WTC11 (cell line): ENCODE measurements around the gene MT1B. TPM values are rescaled to one million over a fixed set of nuclear protein-coding genes. Genes with fewer than 3 reads are reported as not detected.

ENCODE experiments used
- ATAC-seq: fragments of 200-7000 bp; cut with Tn5 transposase; 2 replicates; pipeline ENCODE4 v1.10.0; 2021; ENCODE audit warnings: mild to moderate bottlenecking, moderate library complexity
- CTCF ChIA-PET: fragments of 300-600 bp; sonication (Branson Sonifier 250); formaldehyde crosslinking; loops from one replicate; lab custom pipeline; 2021; ENCODE audit warnings: antibody characterized with exemption; lab: Charles Lee
- POLR2A ChIA-PET: fragments of 350-600 bp; sonication (Branson Sonifier 250); formaldehyde crosslinking; loops from one replicate; lab custom pipeline; 2021; ENCODE audit warnings: antibody characterized with exemption; lab: Charles Lee
- DNase-seq: peaks from one replicate; pipeline ENCODE4 v3.0.0; 2021; ENCODE audit warnings: low spot score
- H3K27ac Mint-ChIP-seq: 2 replicates; pipeline ENCODE4 v1.8.0; 2021; ENCODE audit warnings: mixed read lengths
- H3K27me3 Mint-ChIP-seq: 2 replicates; pipeline ENCODE4 v1.8.0; 2021; ENCODE audit warnings: low read depth, mild to moderate bottlenecking, moderate library complexity, mixed read lengths
- H3K36me3 Mint-ChIP-seq: 2 replicates; pipeline ENCODE4 v1.8.0; 2021; ENCODE audit warnings: mixed read lengths
- H3K4me1 Mint-ChIP-seq: 2 replicates; pipeline ENCODE4 v1.8.0; 2022; ENCODE audit warnings: mixed read lengths
- H3K4me3 Mint-ChIP-seq: 2 replicates; pipeline ENCODE4 v1.8.0; 2021; ENCODE audit warnings: mild to moderate bottlenecking, moderate library complexity, mixed read lengths
- H3K9me3 Mint-ChIP-seq: 2 replicates; pipeline ENCODE4 v1.8.0; 2021; ENCODE audit warnings: mixed read lengths
- AR ChIP-seq: fragments of 250-450 bp; sonication (Bioruptor Pico); IDR thresholded peaks from 2 replicates; pipeline ENCODE4 v1.9.0; 2021; ENCODE audit warnings: mild to moderate bottlenecking
- ARID4B ChIP-seq: sonication (generic); formaldehyde crosslinking; IDR thresholded peaks from 2 replicates; pipeline ENCODE4 v1.8.0; 2023; ENCODE audit warnings: missing genetic modification reagents, mild to moderate bottlenecking, borderline replicate concordance
- ATF2 ChIP-seq: sonication (generic); formaldehyde crosslinking; IDR thresholded peaks from 2 replicates; pipeline ENCODE4 v1.8.1; 2022; ENCODE audit warnings: low read depth, missing genetic modification reagents, borderline replicate concordance
- ATF6 ChIP-seq: sonication (generic); formaldehyde crosslinking; IDR thresholded peaks from 2 replicates; pipeline ENCODE4 v1.8.1; 2023; ENCODE audit warnings: mild to moderate bottlenecking, missing genetic modification reagents
- CBFB ChIP-seq: sonication (generic); formaldehyde crosslinking; IDR thresholded peaks from 2 replicates; pipeline ENCODE4 v1.8.1; 2022; ENCODE audit warnings: mild to moderate bottlenecking, low read depth, missing genetic modification reagents
- CREB1 ChIP-seq: sonication (generic); formaldehyde crosslinking; IDR thresholded peaks from 2 replicates; pipeline ENCODE4 v1.8.0; 2023; ENCODE audit warnings: mild to moderate bottlenecking, missing genetic modification reagents
- EMX1 ChIP-seq: fragments of 250-450 bp; sonication (Bioruptor Pico); IDR thresholded peaks from 2 replicates; pipeline ENCODE4 v1.8.0; 2021; ENCODE audit warnings: mild to moderate bottlenecking
- ETV6 ChIP-seq: sonication (generic); formaldehyde crosslinking; IDR thresholded peaks from 2 replicates; pipeline ENCODE4 v1.8.1; 2022; ENCODE audit warnings: mild to moderate bottlenecking, missing genetic modification reagents
- FOXP1 ChIP-seq: sonication (generic); formaldehyde crosslinking; IDR thresholded peaks from 2 replicates; pipeline ENCODE4 v1.8.0; 2022; ENCODE audit warnings: missing genetic modification reagents, mild to moderate bottlenecking, moderate library complexity, borderline replicate concordance
- FOXP4 ChIP-seq: sonication (generic); formaldehyde crosslinking; IDR thresholded peaks from 2 replicates; pipeline ENCODE4 v1.8.0; 2022; ENCODE audit warnings: mild to moderate bottlenecking, missing genetic modification reagents
- HMGA2 ChIP-seq: fragments of 250-450 bp; sonication (Bioruptor Pico); IDR thresholded peaks from 2 replicates; pipeline ENCODE4 v1.4.0; 2021; ENCODE audit warnings: mild to moderate bottlenecking, moderate library complexity
- IRF2 ChIP-seq: sonication (generic); formaldehyde crosslinking; IDR thresholded peaks from 2 replicates; pipeline ENCODE4 v1.8.0; 2022; ENCODE audit warnings: low read depth, missing genetic modification reagents, borderline replicate concordance
- MAX ChIP-seq: sonication (generic); formaldehyde crosslinking; IDR thresholded peaks from 2 replicates; pipeline ENCODE4 v1.8.0; 2022; ENCODE audit warnings: mild to moderate bottlenecking, missing genetic modification reagents
- PRRX2 ChIP-seq: fragments of 250-450 bp; sonication (Bioruptor Pico); IDR thresholded peaks from 2 replicates; pipeline ENCODE4 v1.8.0; 2021; ENCODE audit warnings: mild to moderate bottlenecking
- STAT6 ChIP-seq: sonication (generic); formaldehyde crosslinking; conservative IDR thresholded peaks from 2 replicates; pipeline ENCODE4 v1.8.1; 2023; ENCODE audit warnings: mild to moderate bottlenecking, low read depth, missing genetic modification reagents, moderate library complexity
- TEAD4 ChIP-seq: sonication (generic); formaldehyde crosslinking; IDR thresholded peaks from 2 replicates; pipeline ENCODE4 v1.8.0; 2022; ENCODE audit warnings: mild to moderate bottlenecking, missing genetic modification reagents
- ZNF232 ChIP-seq: sonication (generic); formaldehyde crosslinking; IDR thresholded peaks from 2 replicates; pipeline ENCODE4 v1.8.0; 2022; ENCODE audit warnings: mild to moderate bottlenecking, missing genetic modification reagents
- ZNF317 ChIP-seq: sonication (generic); formaldehyde crosslinking; IDR thresholded peaks from 2 replicates; pipeline ENCODE4 v1.8.1; 2023; ENCODE audit warnings: low read depth, mild to moderate bottlenecking, moderate library complexity, missing genetic modification reagents, borderline replicate concordance
- total RNA-seq: library from RNA; stranded (reverse); gene quantifications from 3 replicates; pipeline ENCODE4 v1.2.3, GENCODE V29; 2021

MT1B gene
- total RNA-seq, 1 experiment from 2014 or later, result not detected

- CTCF ChIA-PET, result interaction anchor here (1.1 to 1.6 kb wide), 5 partner anchors 9 to 17 kb away, joined by 3 read pairs; partner anchors contain the start of genes MT1G and MT1H
- no peak overlapping the region for H3K4me3 Mint-ChIP-seq
- H3K4me1 Mint-ChIP-seq, result peaks cover 4% of the 10 kb centered on the region
- H3K9me3 Mint-ChIP-seq, result no peaks in the 10 kb centered on the region
- H3K27ac Mint-ChIP-seq, result no peak overlapping the region
- H3K36me3 Mint-ChIP-seq, result no peaks in the 10 kb centered on the region
- DNase-seq, result no peak
- no peak for TF ChIP-seq FOXP1
- no peak for TF ChIP-seq ZNF232 (CRISPR knock-in tag)
- no peak for TF ChIP-seq ZNF317 (CRISPR knock-in tag)
- TF ChIP-seq ATF6, result no peak
- no peak for TF ChIP-seq EMX1 (CRISPR knock-in tag)
- no peak for TF ChIP-seq ETV6 (CRISPR knock-in tag)
- no peak for TF ChIP-seq IRF2
- TF ChIP-seq CBFB (CRISPR knock-in tag), result no peak
- TF ChIP-seq ATF2 (CRISPR knock-in tag), result no peak
- no peak for TF ChIP-seq PRRX2 (CRISPR knock-in tag)
- no peak for TF ChIP-seq FOXP4
- no peak for TF ChIP-seq HMGA2 (CRISPR knock-in tag)
- TF ChIP-seq, all 79 proteins: peak for 0
- POLR2A ChIA-PET, result no interaction called here
- H3K27me3 Mint-ChIP-seq, result peaks cover 87% of the 10 kb centered on the region
- no peak for ATAC-seq
Observed at GRCh38 chr16:56652600-56652999, 914 bp downstream of the MT1B start.

- Mint-ChIP-seq H3K27me3 (peaks cover 85% of the 10 kb centered on the region), H3K4me1 (peaks cover 8% of the 10 kb centered on the region), H3K4me3 (no peak overlapping the region), H3K36me3 (no peaks in the 10 kb centered on the region), H3K27ac (no peak overlapping the region), H3K9me3 (no peaks in the 10 kb centered on the region)
- CTCF ChIA-PET, result interaction anchor here (0.6 to 1.6 kb wide), 8 partner anchors 9 to 49 kb away, joined by 3 to 5 read pairs (median 3); partner anchors contain the start of genes MT1G and MT1H
- no peak for DNase-seq
- ATAC-seq, result no peak
- POLR2A ChIA-PET, result interaction anchor here (0.6 to 1.3 kb wide), 3 partner anchors 27 to 50 kb away, joined by 3 read pairs; partner anchors contain the start of genes MT1E and MT2A
- TF ChIP-seq STAT6 (CRISPR knock-in tag) (no peak), AR (CRISPR knock-in tag) (no peak), CBFB (CRISPR knock-in tag) (no peak), CREB1 (CRISPR knock-in tag) (no peak), TEAD4 (CRISPR knock-in tag) (no peak), HMGA2 (CRISPR knock-in tag) (no peak), ARID4B (CRISPR knock-in tag) (no peak), MAX (CRISPR knock-in tag) (no peak)
Observed at GRCh38 chr16:56653218-56653617, 1.5 kb downstream of the MT1B start.
